Hepatocyte (in vitro differentiated cells): ENCODE measurements around the gene RGS14. TPM values are rescaled to one million over a fixed set of nuclear protein-coding genes. Genes with fewer than 3 reads are reported as not detected.

Source experiments
- DNase-seq: peaks from one replicate; pipeline ENCODE4 v3.0.0-alpha.2; 2016; ENCODE audit warnings: low spot score
- H2AFZ ChIP-seq: fragments of 200-600 bp; sonication (generic); 2 replicates; pipeline ENCODE4 v1.6.0; 2016; ENCODE audit warnings: antibody characterized with exemption, mild to moderate bottlenecking
- H3K27ac ChIP-seq: fragments of 200-600 bp; sonication (generic); 2 replicates; pipeline ENCODE4 v1.5.1; 2016; ENCODE audit warnings: mild to moderate bottlenecking
- H3K27me3 ChIP-seq: fragments of 200-600 bp; sonication (generic); 2 replicates; pipeline ENCODE4 v1.6.1; 2016
- H3K36me3 ChIP-seq: fragments of 200-600 bp; sonication (generic); replicated peaks from 2 replicates; pipeline ENCODE4 v1.5.1; 2016; ENCODE audit warnings: low read depth; ENCODE audit not compliant: insufficient read depth
- H3K4me1 ChIP-seq: fragments of 200-600 bp; sonication (generic); 2 replicates; pipeline ENCODE4 v1.5.1; 2016; ENCODE audit warnings: mild to moderate bottlenecking, moderate library complexity; ENCODE audit not compliant: insufficient read depth
- H3K4me2 ChIP-seq: fragments of 200-600 bp; sonication (generic); 2 replicates; pipeline ENCODE4 v1.6.0; 2016
- H3K4me3 ChIP-seq: fragments of 200-600 bp; sonication (generic); 2 replicates; pipeline ENCODE4 v1.5.1; 2016; ENCODE audit warnings: mild to moderate bottlenecking
- H3K79me2 ChIP-seq: fragments of 200-600 bp; sonication (generic); 2 replicates; pipeline ENCODE4 v1.6.0; 2017; ENCODE audit warnings: mild to moderate bottlenecking
- H3K9me2 ChIP-seq: fragments of 200-600 bp; sonication (generic); replicated peaks from 2 replicates; pipeline ENCODE4 v1.6.0; 2017; ENCODE audit warnings: mild to moderate bottlenecking; ENCODE audit not compliant: insufficient read depth
- H3K9me3 ChIP-seq: fragments of 200-600 bp; sonication (generic); 2 replicates; pipeline ENCODE4 v1.5.1; 2016; ENCODE audit warnings: low read depth, mild to moderate bottlenecking
- H4K20me1 ChIP-seq: fragments of 200-600 bp; sonication (generic); 2 replicates; pipeline ENCODE4 v1.6.0; 2016; ENCODE audit warnings: mild to moderate bottlenecking; ENCODE audit not compliant: insufficient read depth, poor library complexity, severe bottlenecking
- EZH2 ChIP-seq: fragments of 200-600 bp; sonication (generic); IDR thresholded peaks from 2 replicates; pipeline ENCODE4 v1.6.1; 2016; ENCODE audit warnings: antibody characterized with exemption, mild to moderate bottlenecking, borderline replicate concordance
- EZH2phosphoT487 ChIP-seq: fragments of 200-600 bp; sonication (generic); IDR thresholded peaks from one replicate; pipeline ENCODE4 v1.6.1; 2018; ENCODE audit warnings: antibody characterized with exemption, mild to moderate bottlenecking, low read depth, moderate library complexity; ENCODE audit not compliant: unreplicated experiment, severe bottlenecking
- WGBS: methylation state at CpG from one replicate; pipeline ENCODE4 v1.1.6; 2016; ENCODE audit warnings: low lambda C conversion rate; ENCODE audit errors: missing lambda C conversion rate; 5-methylcytosine and 5-hydroxymethylcytosine counted together
- polyA plus RNA-seq: library from polyadenylated mRNA; unstranded; fragments of >200 nt; fragmentation: Nextera tagmentation; extraction: Ambion mirVana; gene quantifications from 2 replicates; pipeline ENCODE4 v1.2.1, GENCODE V29; 2016
- total RNA-seq: library from RNA; depleted of rRNA; stranded (reverse); fragments of >200 nt; gene quantifications from 2 replicates; pipeline ENCODE4 v1.2.3, GENCODE V29; 2014
- TF ChIP-seq, protein P1 (sequence below): fragments of 200-600 bp; sonication (generic); IDR thresholded peaks from 2 replicates; pipeline ENCODE4 v1.5.1; 2016; ENCODE audit warnings: antibody characterized with exemption, mild to moderate bottlenecking; ENCODE audit not compliant: poor library complexity

Gene RGS14
- total and polyA plus RNA-seq, 2 experiments from 2014 or later = 36.5 to 37.0 TPM

GRCh38 chr5:177310332-177310731 is 47.4 kb upstream of the RGS14 start:
- no peak for DNase-seq
- Histone ChIP-seq H2AFZ (no peak overlapping the region), H3K4me2 (peak overlapping the region; percentile 98), H3K27ac (no peak overlapping the region), H3K27me3 (no peaks in the 10 kb centered on the region), H3K4me1 (peaks cover 23% of the 10 kb centered on the region), H3K36me3 (no peaks in the 10 kb centered on the region), H3K9me3 (no peaks in the 10 kb centered on the region), H3K4me3 (no peak overlapping the region), H4K20me1 (peaks cover 4% of the 10 kb centered on the region), H3K9me2 (no peaks in the 10 kb centered on the region), H3K79me2 (peaks cover 31% of the 10 kb centered on the region)
- TF ChIP-seq, protein P1, sequence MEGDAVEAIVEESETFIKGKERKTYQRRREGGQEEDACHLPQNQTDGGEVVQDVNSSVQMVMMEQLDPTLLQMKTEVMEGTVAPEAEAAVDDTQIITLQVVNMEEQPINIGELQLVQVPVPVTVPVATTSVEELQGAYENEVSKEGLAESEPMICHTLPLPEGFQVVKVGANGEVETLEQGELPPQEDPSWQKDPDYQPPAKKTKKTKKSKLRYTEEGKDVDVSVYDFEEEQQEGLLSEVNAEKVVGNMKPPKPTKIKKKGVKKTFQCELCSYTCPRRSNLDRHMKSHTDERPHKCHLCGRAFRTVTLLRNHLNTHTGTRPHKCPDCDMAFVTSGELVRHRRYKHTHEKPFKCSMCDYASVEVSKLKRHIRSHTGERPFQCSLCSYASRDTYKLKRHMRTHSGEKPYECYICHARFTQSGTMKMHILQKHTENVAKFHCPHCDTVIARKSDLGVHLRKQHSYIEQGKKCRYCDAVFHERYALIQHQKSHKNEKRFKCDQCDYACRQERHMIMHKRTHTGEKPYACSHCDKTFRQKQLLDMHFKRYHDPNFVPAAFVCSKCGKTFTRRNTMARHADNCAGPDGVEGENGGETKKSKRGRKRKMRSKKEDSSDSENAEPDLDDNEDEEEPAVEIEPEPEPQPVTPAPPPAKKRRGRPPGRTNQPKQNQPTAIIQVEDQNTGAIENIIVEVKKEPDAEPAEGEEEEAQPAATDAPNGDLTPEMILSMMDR = no peak
- TF ChIP-seq EZH2phosphoT487 = no peak
- no peak for TF ChIP-seq EZH2
- 95% methylated on average over 13 of the region's 13 CpGs for WGBS

DNA sequence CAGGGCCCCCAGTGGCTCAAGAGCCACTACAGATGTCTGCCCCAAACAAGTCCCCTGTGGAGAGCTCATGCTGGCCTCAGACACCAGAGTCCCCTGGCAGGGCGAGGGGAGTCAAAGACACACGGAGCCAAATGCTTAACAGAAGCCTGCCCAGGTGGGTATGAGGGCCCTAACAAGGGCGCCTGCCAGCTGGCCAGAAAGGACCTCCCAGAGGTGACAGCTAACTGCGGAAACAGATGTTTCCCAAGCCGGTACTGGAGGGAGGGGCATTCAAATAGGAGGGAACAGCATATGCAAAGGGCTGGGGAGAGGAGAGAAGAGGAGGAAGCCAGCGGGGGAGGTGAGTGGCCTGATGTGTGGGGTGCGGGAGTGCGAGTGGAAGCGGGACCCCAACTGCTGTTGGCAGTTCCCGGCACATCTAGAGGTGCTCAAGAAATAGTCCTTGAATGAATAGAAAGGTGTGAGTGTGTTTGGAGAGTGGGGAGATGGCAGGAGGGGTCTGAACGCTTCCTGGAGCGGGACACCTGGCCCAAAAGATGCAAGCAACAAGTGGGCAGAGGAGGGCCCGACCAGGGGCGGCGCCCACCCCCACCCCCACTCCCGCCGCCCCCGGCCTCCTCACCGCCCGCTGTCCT is 46.9 kb upstream of the RGS14 start:
- no peak overlapping the region for H3K27ac ChIP-seq

GRCh38 chr5:177311392-177311722 is 46.4 kb upstream of the RGS14 start:
- TF ChIP-seq EZH2 = no peak
- no peak for TF ChIP-seq EZH2phosphoT487
- TF ChIP-seq, protein P1 = no peak
- Histone ChIP-seq H3K9me2 (no peaks in the 10 kb centered on the region), H3K36me3 (no peaks in the 10 kb centered on the region), H3K27ac (no peak overlapping the region), H3K4me1 (peaks cover 18% of the 10 kb centered on the region), H4K20me1 (no peaks in the 10 kb centered on the region), H3K27me3 (no peaks in the 10 kb centered on the region), H3K79me2 (peaks cover 22% of the 10 kb centered on the region), H3K4me3 (peak overlapping the region; percentile 41), H2AFZ (no peak overlapping the region), H3K4me2 (peak overlapping the region; percentile 98), H3K9me3 (no peaks in the 10 kb centered on the region)
- DNase-seq = no peak
- 0% methylated on average over 8 of the region's 23 CpGs for WGBS

More for the DNA sequence above, 46.9 kb upstream of the RGS14 start:
- Histone ChIP-seq H4K20me1 (no peaks in the 10 kb centered on the region), H3K79me2 (peaks cover 25% of the 10 kb centered on the region), H3K4me3 (no peak overlapping the region), H3K9me2 (no peaks in the 10 kb centered on the region), H3K4me1 (peaks cover 18% of the 10 kb centered on the region), H2AFZ (no peak overlapping the region), H3K9me3 (no peaks in the 10 kb centered on the region), H3K4me2 (peak overlapping the region; percentile 98), H3K36me3 (no peaks in the 10 kb centered on the region), H3K27me3 (no peaks in the 10 kb centered on the region)
- WGBS = 31% methylated on average over 10 of the region's 20 CpGs
- DNase-seq = no peak
- no peak for TF ChIP-seq EZH2phosphoT487
- TF ChIP-seq, protein P1 = no peak
- TF ChIP-seq EZH2 = no peak
